Naive B cell (primary cell): ENCODE measurements around the gene FOSB. TPM values are rescaled to one million over a fixed set of nuclear protein-coding genes. Genes with fewer than 3 reads are reported as not detected.

Experiments used
- ATAC-seq, 2 donors: fragments of 150-1000 bp; cut with Tn5 transposase; 2 replicates each; pipeline ENCODE4 v1.10.0; 2021; ENCODE audit warnings: low read depth in 2 of 2, mild to moderate bottlenecking in 2 of 2, moderate library complexity in 2 of 2
- DNase-seq: peaks from one replicate; pipeline ENCODE4 v3.0.0; 2022
- H3K27ac Mint-ChIP-seq, 6 donors: one replicate each; pipeline ENCODE4 v1.8.0; 2020 to 2022; ENCODE audit warnings: mild to moderate bottlenecking in 6 of 6, mixed read lengths in 6 of 6, moderate library complexity in 5 of 6, inconsistent platforms in 2 of 6
- H3K27me3 Mint-ChIP-seq, 3 donors: one replicate each; pipeline ENCODE4 v1.8.0; 2021 to 2022; ENCODE audit warnings: mixed read lengths in 3 of 3, mild to moderate bottlenecking in 1 of 3
- H3K36me3 Mint-ChIP-seq, 2 donors: one replicate each; pipeline ENCODE4 v1.8.0; 2020 to 2022; ENCODE audit warnings: mixed read lengths in 2 of 2, inconsistent platforms in 1 of 2, mild to moderate bottlenecking in 1 of 2
- H3K4me1 Mint-ChIP-seq, 3 donors: one replicate each; pipeline ENCODE4 v1.8.0; 2020 to 2022; ENCODE audit warnings: mixed read lengths in 3 of 3, inconsistent platforms in 1 of 3, mild to moderate bottlenecking in 1 of 3, moderate library complexity in 1 of 3
- H3K4me3 Mint-ChIP-seq, 8 donors: one replicate each; pipeline ENCODE4 v1.8.0; 2020 to 2022; ENCODE audit warnings: mild to moderate bottlenecking in 8 of 8, mixed read lengths in 8 of 8, moderate library complexity in 8 of 8, inconsistent platforms in 2 of 8
- H3K9me3 Mint-ChIP-seq, 7 donors: one replicate each; pipeline ENCODE4 v1.8.0; 2020 to 2022; ENCODE audit warnings: mixed read lengths in 7 of 7, mild to moderate bottlenecking in 5 of 7, inconsistent platforms in 2 of 7, moderate library complexity in 1 of 7
- polyA plus RNA-seq, 6 donors: library from polyadenylated mRNA; unstranded; fragments of 300-500 nt; fragmentation: Illumina TruSeq; gene quantifications; one replicate each; pipeline ENCODE4 v1.2.3, GENCODE V29; 2021; ENCODE audit warnings: low read depth in 6 of 6

The FOSB gene
- polyA plus RNA-seq, 6 donors from 2014 or later: 26.6 to 110 (median 82.1) TPM

DNA sequence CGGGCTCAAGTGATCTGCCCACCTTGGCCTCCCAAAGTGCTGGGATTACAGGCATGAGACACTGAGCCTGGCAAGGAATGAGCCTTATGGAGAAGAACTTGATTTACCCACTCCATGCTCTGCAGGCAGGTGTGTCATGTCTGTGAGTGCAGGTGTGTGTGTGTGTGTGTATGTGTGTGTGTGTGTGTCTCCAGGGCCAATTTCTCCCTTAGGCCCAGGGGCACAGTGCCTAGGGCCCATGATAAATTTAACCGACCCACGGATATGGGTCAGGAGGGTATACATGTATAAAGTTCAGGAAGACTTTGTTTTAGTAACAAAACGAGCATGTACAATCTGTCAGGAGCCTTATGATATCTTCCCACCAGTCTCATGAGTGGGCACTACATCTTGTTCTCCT is 4.6 kb upstream of the FOSB start:
- Mint-ChIP-seq H3K4me1 (peaks cover 20 to 31% (median 30%) of the 10 kb centered on the region in 3 donors), H3K27me3 (peaks cover 5 to 13% (median 9%) of the 10 kb centered on the region in 3 donors), H3K36me3 (no peaks in the 10 kb centered on the region), H3K27ac (peak overlapping the region in 1 of 6 donors; percentile 83), H3K9me3 (peaks cover 0 to 4% (median 0%) of the 10 kb centered on the region in 7 donors), H3K4me3 (no peak overlapping the region)
- ATAC-seq (no peak), DNase-seq (no peak)

DNA sequence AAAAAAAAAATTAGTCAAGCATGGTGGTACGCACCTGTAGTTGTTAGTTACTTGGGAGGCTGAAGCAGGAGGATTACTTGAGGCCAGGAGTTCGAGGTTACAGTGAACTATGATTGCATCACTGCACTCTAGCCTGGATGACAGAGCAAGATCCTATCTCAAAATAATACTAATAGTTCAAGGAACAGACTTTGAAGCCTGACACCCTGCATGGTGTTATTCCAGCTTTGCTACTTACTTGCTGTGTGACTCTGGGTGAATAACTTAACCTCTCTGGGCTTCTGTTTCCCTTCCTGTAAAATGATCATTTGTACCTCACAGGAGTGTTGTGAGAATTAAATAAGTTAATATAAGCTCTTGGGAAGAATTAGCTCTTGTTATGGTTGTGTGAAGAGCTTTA is 3.5 kb upstream of the FOSB start:
- Mint-ChIP-seq H3K4me3 (peak overlapping the region in 1 of 8 donors; percentile 61), H3K27ac (peak overlapping the region in 4 of 6 donors; percentile 16 to 94 (median 70)), H3K4me1 (peaks cover 25 to 41% (median 36%) of the 10 kb centered on the region in 3 donors), H3K36me3 (no peaks in the 10 kb centered on the region), H3K9me3 (peaks cover 0 to 8% (median 0%) of the 10 kb centered on the region in 7 donors), H3K27me3 (peaks cover 6 to 13% (median 9%) of the 10 kb centered on the region in 3 donors)
- DNase-seq (no peak), ATAC-seq (no peak)

DNA sequence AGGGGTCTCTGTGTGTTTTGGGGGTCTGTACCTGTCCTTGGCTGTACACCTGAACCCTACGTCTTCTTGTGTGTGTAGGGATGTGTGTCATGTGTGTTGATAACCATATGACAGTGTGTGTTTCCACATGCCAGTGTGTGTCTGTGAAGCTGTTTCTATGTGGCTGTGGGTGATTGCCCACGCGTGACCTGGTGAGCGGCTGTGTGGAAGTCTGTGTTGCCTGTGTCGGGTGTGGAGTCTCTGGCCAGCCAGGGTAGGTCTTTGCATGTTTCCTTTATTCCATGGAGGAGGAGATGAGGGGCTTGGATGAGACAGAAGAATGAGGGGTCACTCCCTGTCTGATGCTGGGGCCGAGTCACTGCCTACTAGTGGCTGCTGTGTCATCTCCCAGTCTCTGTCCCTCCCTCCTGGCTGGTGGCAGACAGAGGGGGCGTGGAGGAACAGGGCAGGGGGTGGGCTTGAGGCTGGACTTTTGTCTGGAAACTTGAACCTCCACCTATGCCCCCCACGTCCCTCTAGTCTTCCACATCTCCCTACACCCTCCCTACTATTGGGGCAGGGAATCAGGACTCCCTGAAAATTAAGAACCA is 2.8 kb upstream of the FOSB start:
- ATAC-seq: no peak
- H3K4me3 Mint-ChIP-seq: peak overlapping the region in 1 of 8 donors; percentile 61
- peaks cover 0 to 8% (median 0%) of the 10 kb centered on the region in 7 donors for H3K9me3 Mint-ChIP-seq
- no peak for DNase-seq
- H3K27me3 Mint-ChIP-seq: peaks cover 9 to 13% (median 10%) of the 10 kb centered on the region in 3 donors
- H3K4me1 Mint-ChIP-seq: peaks cover 31 to 47% (median 41%) of the 10 kb centered on the region in 3 donors
- H3K36me3 Mint-ChIP-seq: no peaks in the 10 kb centered on the region
- H3K27ac Mint-ChIP-seq: peak overlapping the region; percentile 9 to 94 (median 88)

DNA sequence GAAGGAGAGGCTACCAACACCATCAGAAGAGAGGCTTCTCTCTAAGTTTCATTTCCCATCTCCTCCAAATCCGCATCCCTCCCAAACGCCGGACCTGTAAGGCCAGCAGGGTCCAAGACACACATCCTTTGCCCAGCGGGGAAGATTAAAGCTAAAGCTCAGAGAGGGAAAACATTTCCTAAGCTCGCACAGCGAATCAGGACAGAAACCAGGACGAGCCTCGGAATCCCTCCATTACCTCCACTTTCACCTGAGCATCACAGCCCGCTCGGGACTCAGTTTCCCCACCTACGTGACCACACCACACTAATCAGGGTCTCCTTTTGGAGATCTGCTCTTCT is 711 bp upstream of the FOSB start:
- peaks cover 41 to 57% (median 50%) of the 10 kb centered on the region in 3 donors for H3K4me1 Mint-ChIP-seq
- ATAC-seq (no peak), DNase-seq (no peak)
- peaks cover 0 to 8% of the 10 kb centered on the region in 2 donors for H3K36me3 Mint-ChIP-seq
- H3K27me3 Mint-ChIP-seq: peaks cover 14 to 30% (median 18%) of the 10 kb centered on the region in 3 donors
- H3K9me3 Mint-ChIP-seq: peaks cover 0 to 8% (median 0%) of the 10 kb centered on the region in 7 donors
- H3K27ac Mint-ChIP-seq: peak overlapping the region; percentile 94 to 100 (median 99)
- H3K4me3 Mint-ChIP-seq: peak overlapping the region; percentile 68 to 96 (median 92)

DNA sequence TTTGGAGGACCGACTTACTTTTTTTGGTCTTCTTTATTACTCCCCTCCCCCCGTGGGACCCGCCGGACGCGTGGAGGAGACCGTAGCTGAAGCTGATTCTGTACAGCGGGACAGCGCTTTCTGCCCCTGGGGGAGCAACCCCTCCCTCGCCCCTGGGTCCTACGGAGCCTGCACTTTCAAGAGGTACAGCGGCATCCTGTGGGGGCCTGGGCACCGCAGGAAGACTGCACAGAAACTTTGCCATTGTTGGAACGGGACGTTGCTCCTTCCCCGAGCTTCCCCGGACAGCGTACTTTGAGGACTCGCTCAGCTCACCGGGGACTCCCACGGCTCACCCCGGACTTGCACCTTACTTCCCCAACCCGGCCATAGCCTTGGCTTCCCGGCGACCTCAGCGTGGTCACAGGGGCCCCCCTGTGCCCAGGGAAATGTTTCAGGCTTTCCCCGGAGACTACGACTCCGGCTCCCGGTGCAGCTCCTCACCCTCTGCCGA is 409 bp downstream of the FOSB start:
- peaks cover 19 to 41% (median 28%) of the 10 kb centered on the region in 3 donors for H3K27me3 Mint-ChIP-seq
- H3K4me1 Mint-ChIP-seq: peaks cover 50 to 68% (median 56%) of the 10 kb centered on the region in 3 donors
- peaks cover 0 to 8% of the 10 kb centered on the region in 2 donors for H3K36me3 Mint-ChIP-seq
- peak overlapping the region; percentile 89 to 99 (median 96) for H3K4me3 Mint-ChIP-seq
- DNase-seq (no peak), ATAC-seq (peak in 1 of 2 donors; percentile 1)
- peaks cover 0 to 8% (median 0%) of the 10 kb centered on the region in 7 donors for H3K9me3 Mint-ChIP-seq
- H3K27ac Mint-ChIP-seq: peak overlapping the region; percentile 94 to 100 (median 99)

DNA sequence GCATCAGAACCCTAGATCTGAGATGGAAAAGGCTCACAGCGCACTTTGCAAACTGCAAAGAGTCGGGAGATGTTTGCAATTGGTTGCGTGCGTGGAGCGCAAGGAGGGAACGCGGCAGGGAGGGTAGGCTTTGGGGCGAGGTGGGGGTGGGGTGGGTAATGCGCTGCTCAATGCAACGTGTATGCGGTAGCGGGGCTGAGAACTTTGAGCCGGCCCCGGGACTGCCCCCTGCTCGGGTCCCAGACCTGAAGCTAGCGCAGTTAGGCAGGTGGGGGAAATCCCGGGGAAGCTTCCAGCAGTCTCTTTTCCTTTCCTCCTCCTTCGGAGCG is 971 bp downstream of the FOSB start:
- Mint-ChIP-seq H3K4me1 (peaks cover 54 to 72% (median 60%) of the 10 kb centered on the region in 3 donors), H3K27me3 (peaks cover 24 to 47% (median 34%) of the 10 kb centered on the region in 3 donors), H3K9me3 (peaks cover 0 to 8% (median 0%) of the 10 kb centered on the region in 7 donors), H3K36me3 (peaks cover 0 to 8% of the 10 kb centered on the region in 2 donors), H3K27ac (peak overlapping the region; percentile 94 to 100 (median 99)), H3K4me3 (peak overlapping the region; percentile 89 to 99 (median 96))
- DNase-seq (no peak), ATAC-seq (peak; percentile 34 to 51)

DNA sequence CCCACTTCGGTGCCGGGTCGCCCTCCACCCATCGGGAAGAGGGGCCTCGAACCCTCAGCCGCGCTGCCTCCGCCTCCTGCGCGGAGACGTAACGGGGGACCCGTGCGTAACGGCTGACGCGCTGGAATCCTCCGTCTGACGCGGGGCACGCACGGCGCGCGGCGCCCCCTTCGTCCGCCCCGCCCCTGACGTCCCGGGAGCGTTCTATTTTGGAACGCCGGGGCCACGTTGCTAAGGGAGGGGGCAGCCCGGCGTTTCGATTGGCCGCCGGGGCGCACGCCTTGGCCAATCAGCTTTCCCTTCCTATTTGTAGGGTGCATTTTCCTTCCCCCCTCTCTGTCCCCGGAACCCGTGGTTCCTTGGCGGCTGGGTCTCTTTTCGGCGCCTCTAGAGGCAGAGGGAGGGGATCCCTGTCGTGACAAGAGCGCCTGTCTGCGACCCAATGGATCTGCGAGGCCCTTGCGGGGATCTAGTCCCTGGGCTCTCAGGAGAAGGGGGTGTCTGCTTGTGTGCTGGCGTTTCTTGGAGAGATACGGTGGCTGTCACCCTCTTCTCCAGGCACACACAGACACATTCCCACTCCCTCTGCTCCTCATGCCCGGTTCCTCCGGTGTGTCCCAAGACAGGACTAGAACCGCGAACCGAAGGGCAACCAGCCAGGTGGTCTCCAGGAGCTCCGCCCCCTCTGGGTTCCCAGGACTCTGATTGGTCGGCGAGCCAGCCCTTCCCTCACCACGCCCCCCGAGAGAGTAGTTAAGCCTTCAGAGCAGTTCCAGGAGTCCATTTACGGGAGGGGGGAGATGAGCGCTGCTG is 1.5 kb downstream of the FOSB start:
- Mint-ChIP-seq H3K4me1 (peaks cover 60 to 77% (median 62%) of the 10 kb centered on the region in 3 donors), H3K9me3 (peaks cover 0 to 8% (median 0%) of the 10 kb centered on the region in 7 donors), H3K36me3 (peaks cover 0 to 8% of the 10 kb centered on the region in 2 donors), H3K27me3 (peaks cover 30 to 52% (median 38%) of the 10 kb centered on the region in 3 donors), H3K27ac (peak overlapping the region; percentile 94 to 100 (median 99)), H3K4me3 (peak overlapping the region; percentile 89 to 99 (median 96))
- peak; percentile 56 to 59 for ATAC-seq
- DNase-seq: peak; percentile 94

DNA sequence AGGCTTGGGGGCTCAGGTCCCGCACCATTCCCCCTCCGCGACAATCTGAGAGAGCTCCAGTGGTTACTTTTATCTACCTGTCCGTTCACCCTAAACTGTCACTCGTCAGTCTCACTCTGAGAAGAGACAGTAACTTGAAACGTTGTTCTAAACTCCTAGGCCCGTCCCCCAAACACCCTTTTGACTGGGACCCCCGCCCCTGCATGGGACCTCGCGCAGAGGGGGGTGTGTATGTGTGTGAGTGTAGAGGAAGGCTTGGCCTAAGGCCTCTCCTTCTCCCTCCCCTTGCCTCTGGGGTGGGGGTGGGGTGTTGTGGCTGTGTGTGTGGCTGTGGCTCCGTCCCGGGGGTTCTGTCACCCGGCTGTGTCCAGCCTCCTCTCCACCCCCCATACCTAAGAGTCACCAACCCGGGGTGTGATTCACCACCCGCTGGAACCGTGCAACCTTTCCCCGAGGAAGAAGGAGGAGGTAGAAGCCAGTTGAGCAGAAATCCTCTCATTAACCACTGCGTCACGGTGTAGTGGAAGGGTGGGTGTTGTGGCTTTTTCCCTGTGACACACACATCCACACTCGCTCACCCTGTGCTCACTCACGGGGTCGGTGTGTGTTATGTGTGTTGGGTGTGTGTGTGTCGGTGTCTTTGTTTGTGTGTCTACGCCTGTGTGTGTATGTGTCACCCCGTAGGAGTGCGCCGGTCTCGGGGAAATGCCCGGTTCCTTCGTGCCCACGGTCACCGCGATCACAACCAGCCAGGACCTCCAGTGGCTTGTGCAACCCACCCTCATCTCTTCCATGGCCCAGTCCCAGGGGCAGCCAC is 2.4 kb downstream of the FOSB start:
- H3K27me3 Mint-ChIP-seq: peaks cover 33 to 52% (median 39%) of the 10 kb centered on the region in 3 donors
- DNase-seq (peak; percentile 73), ATAC-seq (peak; percentile 2 to 3)
- peaks cover 57 to 78% (median 61%) of the 10 kb centered on the region in 3 donors for H3K4me1 Mint-ChIP-seq
- peaks cover 0 to 17% of the 10 kb centered on the region in 2 donors for H3K36me3 Mint-ChIP-seq
- peak overlapping the region; percentile 94 to 100 (median 99) for H3K27ac Mint-ChIP-seq
- H3K9me3 Mint-ChIP-seq: peaks cover 0 to 13% (median 0%) of the 10 kb centered on the region in 7 donors
- peak overlapping the region; percentile 89 to 99 (median 96) for H3K4me3 Mint-ChIP-seq

DNA sequence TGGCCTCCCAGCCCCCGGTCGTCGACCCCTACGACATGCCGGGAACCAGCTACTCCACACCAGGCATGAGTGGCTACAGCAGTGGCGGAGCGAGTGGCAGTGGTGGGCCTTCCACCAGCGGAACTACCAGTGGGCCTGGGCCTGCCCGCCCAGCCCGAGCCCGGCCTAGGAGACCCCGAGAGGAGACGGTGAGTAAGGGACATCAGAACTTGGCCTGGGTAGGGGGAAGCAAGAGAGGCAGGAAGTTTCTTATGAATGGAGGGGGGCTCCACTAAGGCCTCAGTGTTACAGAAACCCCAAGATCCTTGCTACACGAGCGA is 2.9 kb downstream of the FOSB start:
- H3K9me3 Mint-ChIP-seq: peaks cover 0 to 15% (median 0%) of the 10 kb centered on the region in 7 donors
- DNase-seq (no peak), ATAC-seq (no peak)
- H3K27ac Mint-ChIP-seq: peak overlapping the region; percentile 94 to 100 (median 99)
- peaks cover 36 to 53% (median 42%) of the 10 kb centered on the region in 3 donors for H3K27me3 Mint-ChIP-seq
- peak overlapping the region; percentile 89 to 99 (median 96) for H3K4me3 Mint-ChIP-seq
- peaks cover 59 to 83% (median 63%) of the 10 kb centered on the region in 3 donors for H3K4me1 Mint-ChIP-seq
- peaks cover 0 to 17% of the 10 kb centered on the region in 2 donors for H3K36me3 Mint-ChIP-seq

DNA sequence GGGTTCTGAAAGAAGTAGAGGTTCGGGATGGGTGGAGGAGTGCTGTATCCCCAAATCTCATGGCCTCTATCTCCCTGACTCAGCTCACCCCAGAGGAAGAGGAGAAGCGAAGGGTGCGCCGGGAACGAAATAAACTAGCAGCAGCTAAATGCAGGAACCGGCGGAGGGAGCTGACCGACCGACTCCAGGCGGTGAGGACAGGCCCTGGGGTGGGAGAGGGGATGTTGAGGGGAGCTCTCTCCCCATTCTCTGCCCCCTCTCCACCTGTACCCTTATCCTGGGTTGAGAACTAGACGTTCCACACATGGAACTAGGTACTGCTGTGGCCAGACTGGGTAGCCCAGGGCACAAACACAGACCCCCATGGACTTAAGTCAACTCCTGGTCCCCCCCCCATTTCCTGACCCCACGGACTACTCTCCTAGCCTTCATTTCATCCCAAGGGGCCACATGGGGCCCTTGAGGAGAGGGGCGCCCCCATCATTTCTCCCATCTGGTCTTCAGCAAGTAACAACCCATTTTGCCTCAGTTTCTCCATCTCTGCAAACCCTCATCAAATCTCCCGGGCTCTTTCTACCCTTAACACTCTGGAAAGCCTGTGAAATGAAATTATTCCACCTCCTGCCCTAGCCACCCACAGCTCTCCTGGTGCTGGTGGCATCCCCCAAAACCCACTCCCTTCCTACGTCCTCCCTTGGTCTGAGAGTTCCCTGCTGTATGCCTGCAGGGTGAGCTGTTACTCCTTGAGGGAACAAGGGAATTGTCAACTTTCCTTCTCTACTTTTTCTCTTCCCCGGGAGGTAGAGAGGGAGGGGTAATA is 3.5 kb downstream of the FOSB start:
- H3K27ac Mint-ChIP-seq: peak overlapping the region; percentile 60 to 100 (median 96)
- peaks cover 0 to 15% (median 0%) of the 10 kb centered on the region in 7 donors for H3K9me3 Mint-ChIP-seq
- peaks cover 0 to 17% of the 10 kb centered on the region in 2 donors for H3K36me3 Mint-ChIP-seq
- DNase-seq: peak; percentile 47
- H3K4me3 Mint-ChIP-seq: peak overlapping the region; percentile 56 to 99 (median 95)
- peaks cover 62 to 85% (median 64%) of the 10 kb centered on the region in 3 donors for H3K4me1 Mint-ChIP-seq
- ATAC-seq: no peak
- H3K27me3 Mint-ChIP-seq: peaks cover 39 to 54% (median 42%) of the 10 kb centered on the region in 3 donors

DNA sequence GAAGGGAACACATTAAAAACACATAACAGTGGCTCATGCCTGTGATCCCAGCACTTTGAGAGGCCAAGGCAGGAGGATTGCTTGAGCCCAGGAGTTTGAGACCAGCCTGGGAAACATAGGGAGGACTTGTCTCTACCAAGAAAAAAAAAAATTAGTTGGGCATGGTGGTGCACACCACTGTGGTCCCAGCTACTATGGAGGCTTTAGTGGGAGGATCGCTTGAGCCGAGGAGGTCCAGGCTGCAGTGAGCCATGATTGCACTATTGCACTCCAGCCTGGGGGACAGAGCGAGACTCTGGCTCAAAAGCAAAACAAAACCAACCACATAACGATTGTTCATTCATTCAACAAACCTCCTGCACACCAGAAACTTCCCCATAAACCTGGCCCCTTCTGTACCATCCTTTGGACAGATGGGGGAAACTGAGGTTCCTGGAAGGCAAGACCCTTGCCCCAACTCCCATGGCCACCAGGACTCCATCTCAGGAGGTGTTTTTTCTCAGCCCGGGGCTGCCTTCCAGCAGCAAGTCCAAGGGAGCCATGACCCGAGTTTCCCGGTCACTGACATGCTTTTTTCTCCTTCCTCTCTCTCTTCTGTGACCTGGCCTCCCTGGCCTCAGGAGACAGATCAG is 4.3 kb downstream of the FOSB start:
- peaks cover 64 to 85% (median 66%) of the 10 kb centered on the region in 3 donors for H3K4me1 Mint-ChIP-seq
- H3K27ac Mint-ChIP-seq: peak overlapping the region in 5 of 6 donors; percentile 92 to 100 (median 95)
- peaks cover 39 to 54% (median 42%) of the 10 kb centered on the region in 3 donors for H3K27me3 Mint-ChIP-seq
- DNase-seq (peak; percentile 52), ATAC-seq (no peak)
- H3K36me3 Mint-ChIP-seq: peaks cover 0 to 17% of the 10 kb centered on the region in 2 donors
- peaks cover 0 to 15% (median 0%) of the 10 kb centered on the region in 7 donors for H3K9me3 Mint-ChIP-seq
- peak overlapping the region; percentile 56 to 96 (median 73) for H3K4me3 Mint-ChIP-seq
